Superior temporal gyrus (tissue), 1 donor: ENCODE results near the gene CBL.

ENCODE experiments used
- DNase-seq: peaks from one replicate; pipeline ENCODE4 v3.0.0-alpha.2; 2016; ENCODE audit errors: extremely low spot score

Gene CBL

DNA sequence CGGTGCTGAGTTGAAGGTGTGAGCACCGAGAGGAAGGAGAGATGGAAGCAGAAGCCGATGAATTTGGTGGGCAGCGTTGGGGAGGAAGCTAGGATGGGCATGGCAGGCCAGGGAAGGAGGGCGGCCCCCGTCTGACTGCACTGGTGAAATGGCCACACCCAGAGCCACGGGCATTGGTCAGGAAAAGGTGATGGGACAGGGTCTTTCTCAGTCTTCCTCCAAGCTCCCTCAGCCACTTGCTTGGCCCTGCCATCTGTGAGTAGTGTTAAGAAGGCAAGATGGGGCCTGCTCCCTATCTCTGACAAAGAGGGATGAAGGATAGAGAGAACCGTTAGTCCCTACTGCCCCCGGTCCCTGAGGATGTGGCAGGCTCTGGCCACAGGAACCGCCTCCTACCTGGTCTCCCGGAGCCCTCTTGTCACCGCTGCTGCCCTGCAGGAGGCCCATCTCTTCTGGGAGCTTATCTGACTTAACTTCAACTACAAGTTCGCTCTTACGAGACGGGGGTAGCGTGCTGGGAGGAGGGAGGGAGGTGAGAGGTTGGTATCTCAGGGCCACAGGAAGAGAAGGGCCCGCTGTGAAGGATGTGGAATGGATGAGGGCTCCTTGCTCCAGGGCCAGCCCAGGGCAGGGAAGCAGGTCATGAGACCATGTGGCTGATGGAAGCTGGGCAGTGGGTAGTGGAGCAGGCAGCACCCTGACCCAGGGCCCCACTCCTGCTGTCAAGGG lies 104.0 kb downstream of the CBL start:
- DNase-seq = no peak

DNA sequence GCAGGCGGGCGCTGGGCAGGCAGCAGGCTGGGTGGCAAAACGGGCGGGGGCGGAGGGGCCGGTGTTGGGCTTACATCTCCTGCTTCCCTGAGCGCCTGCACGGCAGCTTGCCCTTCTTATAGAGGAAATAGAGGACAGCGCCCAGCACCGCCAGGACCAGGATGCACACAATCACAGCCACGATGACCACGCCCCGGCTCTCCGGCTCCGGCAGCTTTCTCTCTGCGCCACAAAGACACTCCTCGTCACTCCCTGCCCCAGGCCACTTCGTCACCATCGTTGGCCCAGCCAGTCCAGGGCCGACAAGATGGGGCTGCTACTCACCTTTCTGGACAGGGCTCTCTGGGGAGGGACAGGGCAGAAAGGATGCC lies 104.5 kb downstream of the CBL start:
- no peak for DNase-seq

DNA sequence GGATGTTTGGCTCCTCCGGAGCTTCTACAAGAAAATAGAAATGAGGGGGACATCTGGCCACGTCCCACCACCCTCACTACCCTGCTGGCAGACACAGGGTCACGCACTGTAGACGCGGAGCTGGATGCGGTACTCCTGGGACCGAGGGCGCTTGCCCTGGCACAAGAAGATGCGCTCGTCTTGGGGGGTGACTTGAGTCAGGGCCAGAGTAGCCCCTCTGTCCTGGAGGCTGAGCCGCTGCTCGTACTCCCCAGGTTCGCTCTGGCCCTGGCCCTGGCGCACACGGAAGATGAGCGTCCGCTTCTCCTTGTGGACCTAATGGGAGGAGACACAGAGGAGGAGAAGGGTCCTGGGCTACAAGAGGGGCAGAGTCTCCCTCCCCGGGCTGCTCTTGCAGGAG lies 108.6 kb downstream of the CBL start:
- no peak for DNase-seq

DNA sequence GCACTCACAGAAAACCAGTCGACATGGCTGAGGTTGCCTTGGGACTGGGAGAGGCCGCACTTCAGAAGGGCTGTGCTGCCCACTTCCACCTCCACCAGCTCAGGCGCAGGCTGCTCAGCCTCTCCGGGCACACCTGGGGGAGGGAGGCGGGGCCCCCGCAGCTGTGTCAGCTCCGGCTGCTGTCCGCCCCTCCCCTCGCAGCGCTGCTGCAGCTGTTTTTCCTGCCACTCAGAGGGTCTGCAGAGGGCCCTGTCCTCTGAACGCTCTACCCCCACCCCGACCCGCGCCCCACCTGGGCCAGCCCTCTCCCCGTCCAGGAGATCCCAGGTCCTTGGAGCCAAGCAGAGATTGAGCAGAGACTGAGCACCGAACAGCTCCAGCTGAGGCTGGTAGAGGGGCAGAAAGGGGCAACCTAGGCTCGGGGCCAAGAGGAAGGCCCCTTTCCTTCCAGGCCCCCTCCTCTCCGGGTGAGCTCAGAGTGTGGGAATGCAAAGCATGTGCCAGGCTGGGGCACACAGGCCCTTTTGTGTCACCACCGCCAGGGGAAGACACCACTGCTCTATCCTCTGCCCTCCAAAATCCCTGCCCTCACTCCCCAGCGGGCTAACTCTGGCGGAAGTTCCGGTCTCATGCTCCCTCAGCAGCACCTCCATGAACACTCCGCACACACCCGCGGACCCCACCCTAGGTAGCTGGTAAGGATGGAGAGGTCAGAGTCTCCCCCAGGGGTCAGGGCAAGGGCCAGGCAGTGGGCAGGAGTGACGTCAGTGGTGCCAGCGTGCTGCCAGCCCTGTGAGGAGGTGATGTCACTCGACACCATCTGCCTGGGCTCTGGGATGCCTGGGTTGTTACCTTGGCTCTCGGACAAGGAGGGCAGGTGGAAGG lies 109.2 kb downstream of the CBL start:
- peak; percentile 69 for DNase-seq

DNA sequence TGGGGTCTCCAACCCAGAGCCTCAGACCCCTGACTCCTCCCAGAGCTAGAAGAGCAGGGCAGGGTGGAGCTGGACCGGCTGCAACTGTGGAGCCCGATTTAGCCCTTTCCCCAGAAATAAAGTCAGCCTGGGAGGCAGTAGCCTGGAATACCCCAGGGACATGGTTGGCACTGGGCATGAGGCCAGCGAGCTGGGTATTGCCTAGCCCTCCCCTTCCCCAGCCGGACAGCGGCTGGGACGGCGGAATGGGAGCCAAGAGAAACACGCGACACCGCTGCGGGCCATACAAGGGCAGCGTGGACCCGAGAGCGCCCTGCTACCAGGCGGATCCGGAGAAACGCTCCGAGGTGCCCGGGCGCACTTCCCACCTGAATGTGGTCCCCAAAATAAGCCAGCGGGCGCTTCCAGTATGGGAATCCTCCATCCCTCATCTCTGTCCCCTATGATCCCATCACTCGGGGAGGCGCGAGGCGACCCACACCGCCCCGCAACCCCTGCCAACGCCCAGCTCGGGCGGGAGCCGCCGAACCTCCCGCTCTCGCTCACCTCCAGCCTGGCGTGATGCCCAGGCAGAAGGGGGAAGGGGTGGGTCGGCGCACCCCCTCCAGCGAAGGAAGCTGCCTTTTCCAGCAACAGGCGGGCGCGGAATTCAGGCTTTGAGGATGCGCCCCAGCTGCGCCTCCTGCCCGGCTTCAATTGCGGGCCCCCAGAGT lies 110.0 kb downstream of the CBL start:
- DNase-seq = peak; percentile 86

DNA sequence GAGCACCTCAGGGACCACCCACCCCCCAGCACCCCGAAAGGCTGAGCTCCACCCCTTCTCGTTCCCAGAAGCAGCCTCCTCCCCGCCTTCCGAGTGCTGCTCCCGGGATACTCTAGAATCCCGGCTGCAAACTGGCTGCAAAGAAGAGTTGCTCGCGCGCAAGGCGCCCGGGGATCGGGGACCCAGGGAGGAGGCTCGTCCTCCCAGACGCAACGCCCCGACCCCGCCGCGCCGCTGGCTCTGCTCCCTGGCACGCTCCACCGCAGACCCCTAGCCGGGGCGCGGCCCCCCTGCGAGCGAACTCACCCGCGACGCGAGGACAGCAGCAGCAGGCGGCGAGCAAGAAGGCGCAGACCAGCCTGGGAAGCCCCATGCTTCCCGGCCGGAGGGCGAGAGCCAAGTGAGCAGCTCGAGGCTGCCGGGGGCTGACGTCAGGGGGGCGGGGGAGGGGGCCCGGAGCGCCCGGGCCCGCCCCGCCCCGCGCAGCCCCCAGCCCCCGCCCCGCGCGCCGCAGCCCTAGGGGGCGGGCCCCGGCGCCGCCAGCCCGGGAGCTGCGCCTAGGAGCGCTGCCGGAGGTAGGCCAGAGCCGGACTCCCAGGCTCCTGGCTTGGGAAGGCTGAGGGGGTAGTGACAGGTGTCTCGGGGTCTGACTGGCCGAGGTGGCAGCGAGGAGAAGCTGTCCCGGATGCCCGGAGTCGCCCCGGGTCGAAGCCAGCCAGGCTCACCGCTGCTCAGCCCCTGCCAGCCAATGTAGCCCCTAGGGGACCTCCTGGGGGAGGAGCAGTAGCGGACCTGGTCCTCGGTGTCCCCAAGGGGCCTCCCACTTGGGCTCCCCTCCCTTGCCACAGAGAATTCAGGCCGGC lies 110.8 kb downstream of the CBL start, which contains the start of gene MCAM:
MCAM (minus strand) TSS at position 402 of the 863 bp plus-strand sequence; CDS start at position 373, 29 bp downstream.
- no peak for DNase-seq

DNA sequence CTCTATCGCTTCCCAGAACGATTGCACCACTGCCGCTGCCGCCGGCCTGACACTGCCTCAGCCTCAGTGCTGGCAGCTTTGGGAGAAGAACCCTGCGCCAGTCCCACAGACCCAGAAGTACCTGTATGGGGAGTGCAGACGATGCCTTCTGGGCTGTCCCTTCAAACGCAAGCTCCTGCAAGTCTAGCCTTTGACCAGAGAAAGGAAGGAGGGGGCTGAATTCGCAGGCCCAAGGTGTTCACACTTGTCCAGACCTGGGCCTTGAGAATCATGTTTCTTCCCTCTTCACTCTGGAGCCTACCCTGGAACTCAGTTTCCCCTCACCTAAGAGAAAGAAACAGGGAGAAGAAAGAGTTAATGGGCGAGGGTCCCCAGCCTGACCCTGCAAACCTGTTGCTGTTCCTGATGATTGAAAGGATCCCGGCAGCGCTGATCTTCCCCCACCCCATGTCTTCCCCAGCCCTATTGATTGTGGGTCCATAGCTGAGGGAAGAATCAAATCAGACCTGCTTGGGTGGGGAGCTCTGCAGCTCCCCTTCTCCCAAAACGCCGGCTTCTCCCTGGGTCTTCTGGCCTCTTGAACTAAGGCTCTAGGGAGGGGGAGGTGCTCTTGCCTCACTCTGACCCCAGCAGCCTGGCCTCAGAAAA lies 111.6 kb downstream of the CBL start:
- no peak for DNase-seq

DNA sequence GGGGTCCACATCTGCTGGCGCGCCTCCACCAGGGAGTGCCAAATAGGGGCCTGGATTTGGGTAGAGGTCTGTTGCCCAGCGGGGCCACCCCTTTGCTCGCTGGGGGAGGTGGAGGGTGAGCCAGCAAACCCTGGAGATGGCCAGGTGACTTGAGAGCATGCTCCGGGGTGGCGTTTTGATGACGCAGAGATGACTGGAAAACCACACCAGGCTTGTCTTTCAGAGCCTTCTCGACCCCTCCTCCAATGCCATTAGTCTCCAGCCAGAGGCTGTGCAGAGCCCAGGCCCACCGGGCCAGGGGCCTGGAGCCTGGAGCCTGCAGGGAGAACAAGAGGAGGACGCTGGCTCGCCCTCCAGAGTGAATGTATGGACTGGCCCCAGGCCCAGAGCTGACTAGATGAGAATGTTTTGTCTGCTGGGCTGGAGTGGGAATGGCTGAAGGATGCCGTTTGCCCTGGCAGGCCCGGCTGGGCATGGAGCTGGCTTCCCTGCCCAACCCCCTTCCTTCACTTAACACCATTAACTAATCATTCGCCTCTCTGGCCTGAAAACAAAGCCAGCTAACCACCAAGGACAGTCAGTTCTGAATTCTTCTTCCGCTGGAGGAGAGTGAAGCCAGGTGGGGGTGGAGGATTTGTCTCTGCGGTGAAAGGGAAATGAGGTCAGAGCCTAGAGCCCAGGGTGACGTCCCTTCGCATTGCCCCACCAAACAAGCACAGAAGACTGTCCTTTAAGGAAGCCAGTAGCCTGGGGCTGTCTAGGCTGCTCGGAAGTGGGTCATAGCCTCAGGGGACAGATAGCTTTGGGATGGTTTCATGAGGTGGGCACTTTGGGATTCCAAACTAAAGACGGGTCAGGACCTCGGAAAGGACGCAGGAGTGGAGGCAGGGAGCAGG lies 112.3 kb downstream of the CBL start:
- DNase-seq = no peak

DNA sequence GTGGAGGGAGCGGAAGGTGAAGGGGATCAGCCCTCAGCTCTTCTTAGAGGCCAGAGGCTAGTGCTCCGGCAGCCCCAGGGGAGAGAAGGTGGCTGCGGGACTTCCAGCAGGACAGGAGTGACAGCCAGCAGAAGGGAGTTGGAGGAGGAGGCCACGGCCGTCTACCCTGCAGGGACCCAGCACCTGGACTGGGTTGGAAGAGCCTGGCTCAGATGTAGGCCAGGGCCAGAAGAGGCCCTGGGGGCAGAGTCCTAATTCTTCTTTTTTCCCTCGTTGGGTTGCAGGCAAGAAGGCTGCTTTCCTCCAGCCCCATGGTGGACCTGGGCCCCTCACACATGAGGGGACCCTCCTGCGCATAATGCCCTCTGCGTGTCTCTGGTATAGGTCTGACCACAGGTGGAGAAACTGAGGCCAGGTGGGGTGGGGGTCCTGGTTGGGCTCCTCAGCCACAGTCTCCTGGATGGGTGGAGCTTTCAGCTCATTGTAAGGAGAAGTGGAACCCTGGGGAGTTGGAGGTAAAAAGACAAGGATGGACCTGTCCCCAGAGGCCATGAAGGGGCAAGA lies 113.1 kb downstream of the CBL start:
- no peak for DNase-seq

DNA sequence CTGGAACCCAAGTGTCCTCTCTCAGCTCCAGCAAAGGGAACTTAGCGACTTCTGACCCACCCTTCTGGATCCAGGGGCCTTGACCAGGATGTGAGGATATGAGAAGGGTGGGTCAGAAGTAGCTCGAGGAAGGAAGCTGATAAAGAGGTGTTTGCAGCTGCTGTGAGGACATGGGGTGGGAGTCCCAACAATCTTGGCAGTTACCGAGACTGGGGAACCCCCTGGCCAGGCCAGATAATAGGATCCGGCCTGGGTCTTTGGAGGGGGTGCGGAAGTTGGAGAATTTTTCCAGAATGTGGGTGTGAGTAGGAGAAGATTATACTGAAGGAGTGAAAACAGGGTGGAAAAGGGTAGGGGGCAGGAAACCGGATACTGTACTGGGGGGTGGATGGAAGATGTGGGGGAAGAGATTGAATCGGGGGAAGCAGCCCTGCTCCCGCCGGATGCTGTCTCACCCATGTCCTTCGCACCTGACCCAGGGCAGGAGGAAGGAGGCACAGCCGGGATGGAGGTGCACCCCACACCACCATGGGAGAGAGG lies 113.6 kb downstream of the CBL start:
- DNase-seq = no peak

DNA sequence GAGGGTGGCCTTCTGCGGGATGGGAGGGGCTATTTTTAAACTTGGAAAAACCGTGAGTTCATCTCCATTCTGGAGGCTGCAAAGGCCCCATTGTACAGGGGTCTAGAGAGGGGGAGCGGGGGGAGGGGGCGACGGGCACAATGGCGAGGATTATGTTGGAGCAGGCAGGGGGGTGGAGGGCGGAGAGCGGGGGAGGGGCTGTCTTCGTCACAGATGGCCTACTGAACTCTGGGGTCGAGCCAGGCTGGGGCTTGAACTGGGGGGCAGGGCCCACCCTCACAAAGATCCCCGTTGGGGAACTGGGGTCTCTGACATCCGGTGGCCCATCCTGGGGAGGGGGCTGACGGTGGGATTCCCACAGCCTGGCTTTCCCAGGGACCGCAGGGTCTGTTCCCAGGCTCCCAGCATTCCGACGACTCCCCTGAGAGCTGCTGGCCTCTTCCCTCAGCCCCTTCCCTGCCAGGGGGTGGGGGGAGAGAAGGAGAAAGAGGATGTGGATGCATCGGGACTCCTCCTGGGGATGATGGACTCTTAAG lies 114.2 kb downstream of the CBL start:
- peak; percentile 71 for DNase-seq

DNA sequence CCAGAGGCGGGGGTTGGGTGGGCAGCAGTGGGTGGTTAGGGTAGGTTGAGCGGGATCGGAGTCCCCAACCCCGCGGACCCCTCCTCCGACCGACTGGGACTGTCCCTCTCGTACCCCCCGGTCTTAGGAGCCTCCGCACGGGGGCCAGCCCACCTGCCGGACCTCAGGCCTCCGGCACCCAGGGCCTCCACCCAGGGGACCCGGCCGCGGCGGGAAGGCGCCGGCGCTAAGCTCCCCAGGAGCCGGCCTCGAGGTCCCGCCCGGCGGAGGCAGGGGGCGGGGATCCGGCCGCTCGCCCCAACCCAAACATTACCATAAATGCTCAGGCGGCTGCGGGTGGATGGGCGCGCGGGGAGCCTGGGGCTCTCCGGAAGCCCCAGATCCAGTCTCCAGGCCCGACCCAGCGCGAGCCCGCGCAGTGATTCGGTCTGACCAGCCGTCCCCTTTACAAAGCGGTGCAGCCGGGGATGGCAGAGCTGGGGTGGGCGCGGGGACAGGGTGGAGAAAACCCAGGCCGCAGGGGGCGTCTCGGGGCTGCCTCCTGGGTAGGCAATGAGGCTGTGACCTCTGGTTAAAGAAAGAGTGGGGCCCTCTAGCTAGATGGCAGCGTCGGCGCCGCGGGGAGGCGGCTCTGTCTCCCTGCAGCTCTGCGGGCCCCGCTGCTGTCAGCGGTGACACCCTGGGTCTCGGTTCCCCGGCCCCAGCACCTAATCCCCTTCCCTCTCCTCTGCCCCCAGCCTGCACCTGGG lies 114.8 kb downstream of the CBL start:
- peak; percentile 62 for DNase-seq

DNA sequence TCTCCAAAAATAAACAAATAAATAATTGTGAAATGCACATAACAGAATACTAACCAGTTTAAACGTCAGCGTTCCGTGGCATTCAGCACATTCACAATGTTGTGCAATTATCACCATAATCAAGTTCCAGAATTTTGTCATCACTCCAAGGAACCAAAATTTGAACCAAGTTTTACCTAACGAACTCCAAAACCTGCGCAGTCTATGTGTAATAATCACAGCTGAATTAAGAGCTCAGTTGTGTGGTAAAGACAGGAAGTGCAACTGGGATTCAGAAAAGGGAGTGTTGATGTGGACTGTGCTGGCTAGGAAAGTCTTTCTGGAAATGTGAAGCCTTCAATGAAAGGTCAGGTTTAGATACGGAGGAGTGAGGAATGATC lies 116.2 kb downstream of the CBL start:
- no peak for DNase-seq

DNA sequence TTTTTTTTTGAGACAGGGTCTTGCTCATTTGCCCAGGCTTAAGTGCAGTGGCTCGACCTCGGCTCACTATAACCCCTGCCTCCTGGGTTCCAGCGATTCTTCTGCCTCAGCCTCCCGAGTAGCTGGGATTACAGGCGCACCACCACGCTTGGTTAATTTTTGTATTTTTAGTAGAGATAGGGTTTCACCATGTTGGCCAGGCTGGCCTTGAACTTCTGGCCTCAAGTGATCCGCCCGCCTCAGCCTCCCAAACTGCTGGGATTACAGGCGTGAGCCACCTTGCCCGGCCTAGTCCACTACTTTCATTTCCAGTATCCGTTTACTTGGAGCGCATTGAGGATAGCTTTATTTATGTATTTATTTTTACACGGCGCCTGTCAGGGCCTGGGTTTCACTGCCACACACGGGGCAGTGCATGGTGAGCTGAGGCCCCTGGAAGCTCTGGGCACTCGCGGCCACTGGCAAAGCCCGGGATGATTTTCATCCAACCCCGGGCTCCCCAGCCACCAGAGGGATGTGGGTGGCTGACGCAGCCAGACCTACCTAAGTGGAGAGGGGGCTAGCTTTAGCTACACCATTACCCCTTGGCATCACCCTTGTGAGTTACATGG lies 116.9 kb downstream of the CBL start:
- no peak for DNase-seq

DNA sequence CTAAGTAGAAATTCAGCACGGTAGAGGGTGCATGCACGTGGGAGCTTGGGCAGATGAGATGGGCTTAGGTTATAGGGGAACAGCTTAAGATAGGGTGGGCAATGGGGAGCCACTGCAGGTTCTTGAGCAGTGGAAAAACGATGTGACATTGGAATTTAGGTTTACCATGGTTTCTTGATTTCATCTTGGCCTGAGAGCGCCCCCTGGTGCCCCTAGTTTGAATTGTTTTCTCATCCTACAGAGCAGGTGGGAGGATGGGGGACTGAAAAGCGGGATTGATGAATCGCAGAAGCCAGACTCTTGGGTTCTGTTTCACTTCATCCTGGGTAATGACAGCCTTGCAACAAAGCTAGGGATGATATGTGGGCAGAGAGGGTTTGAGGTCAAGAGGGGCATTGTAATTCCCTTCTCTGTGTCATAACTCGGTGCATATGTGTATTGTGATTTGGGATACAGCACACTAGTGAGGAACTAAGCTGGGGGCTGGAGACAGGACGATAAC lies 117.4 kb downstream of the CBL start:
- peak; percentile 92 for DNase-seq

DNA sequence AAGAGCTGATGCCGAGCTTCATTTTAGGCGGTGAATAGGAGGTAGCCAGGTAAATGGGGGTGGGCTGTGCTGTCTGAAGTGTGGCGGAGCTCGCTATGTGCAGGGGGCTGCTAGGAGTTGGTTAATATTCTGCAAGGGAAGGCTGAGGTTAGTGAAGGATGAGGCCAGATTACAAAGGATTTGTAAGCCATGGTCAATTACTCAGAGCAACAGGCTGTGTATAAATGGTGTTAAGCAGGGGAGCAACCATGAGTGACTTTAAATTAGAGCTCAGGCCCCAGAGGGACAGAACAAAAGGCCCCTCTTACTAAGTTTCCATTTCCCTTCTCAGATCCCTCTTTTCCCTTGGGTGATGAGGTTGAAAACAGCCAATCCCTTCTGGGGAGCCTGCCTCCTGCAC lies 118.0 kb downstream of the CBL start:
- no peak for DNase-seq

DNA sequence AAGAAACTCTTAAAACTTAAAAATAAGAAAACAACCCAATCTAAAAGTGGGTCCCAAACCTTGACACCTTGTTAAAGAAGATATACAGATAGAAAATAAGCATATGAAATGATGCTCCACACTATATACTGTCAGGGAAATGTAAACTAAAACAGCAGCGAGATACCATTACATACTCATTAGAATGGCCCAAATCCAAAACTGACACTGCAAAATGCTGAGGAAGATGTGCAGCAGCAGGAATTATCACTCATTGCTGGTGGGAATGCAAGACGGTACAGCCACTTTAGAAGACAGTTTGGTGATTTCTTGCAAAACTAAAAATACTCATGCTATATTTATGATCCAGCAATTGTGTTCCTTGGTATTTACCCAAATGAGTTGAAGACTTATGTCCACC lies 123.2 kb downstream of the CBL start:
- DNase-seq = no peak

DNA sequence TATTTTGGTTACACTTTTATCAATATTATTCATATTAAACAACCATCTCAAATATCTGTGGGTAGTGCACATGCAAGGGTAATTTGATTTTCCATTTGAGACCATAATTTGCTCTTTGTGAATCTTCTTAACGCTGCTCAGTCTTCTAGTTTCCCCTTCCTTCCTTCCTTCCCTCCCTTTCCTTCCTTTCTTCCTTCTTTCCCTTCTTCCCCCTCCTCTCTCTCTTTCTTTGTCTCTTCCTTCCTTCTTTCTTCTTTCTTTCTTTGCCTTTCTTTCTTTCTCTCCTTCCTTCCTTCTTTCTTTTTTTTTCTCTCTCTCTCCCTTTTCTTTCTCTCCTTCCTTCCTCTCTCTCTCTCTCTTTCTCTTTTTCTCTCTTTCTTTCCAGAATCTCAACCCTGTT lies 124.1 kb downstream of the CBL start:
- DNase-seq = no peak
